ENCODE data around the gene CASP7.

CASP7 gene

GRCh38 chr10:113679463-113680189, at the start of gene CASP7:
CASP7 (plus strand) TSS chr10:113679912; CDS start chr10:113697494, 17,582 bp downstream.
- no peaks in the 10 kb centered on the region for H3K27me3 ChIP-seq (replicated peaks)
- in situ Hi-C loops (cut with HindIII; ENCODE audit: low pct_ligation_motif_present, low sequenced_read_pairs) = no loop called here
- no peaks in the 10 kb centered on the region for H3K36me3 ChIP-seq (replicated peaks)
- TF ChIP-seq CTCF (IDR thresholded peaks at IDR 0.05; ENCODE audit: low read depth, low read length, missing control alignments) = peak; percentile 30
- peak within 1 kb of the TSS; percentile 93 for H3K4me3 ChIP-seq (ENCODE audit: low read depth, low read length)
- peak within 1 kb of the TSS; percentile 79 for H3K27ac ChIP-seq
- peak; percentile 56 for DNase-seq

GRCh38 chr10:113630929-113631533, 48.7 kb upstream of the CASP7 start:
- Histone ChIP-seq H3K27me3 (replicated peaks) (no peaks in the 10 kb centered on the region), H3K4me3 (ENCODE audit: low read depth, low read length) (no peak overlapping the region), H3K27ac (no peak overlapping the region), H3K36me3 (replicated peaks) (no peaks in the 10 kb centered on the region)
- TF ChIP-seq CTCF (IDR thresholded peaks at IDR 0.05; ENCODE audit: low read depth, low read length, missing control alignments) = no peak
- in situ Hi-C loops (cut with HindIII; ENCODE audit: low pct_ligation_motif_present, low sequenced_read_pairs) = no loop called here
- DNase-seq = no peak

- no peak for DNase-seq
- Histone ChIP-seq H3K27me3 (replicated peaks) (no peaks in the 10 kb centered on the region), H3K36me3 (replicated peaks) (no peaks in the 10 kb centered on the region), H3K4me3 (ENCODE audit: low read depth, low read length) (no peak overlapping the region), H3K27ac (no peak overlapping the region)
- in situ Hi-C loops (cut with HindIII; ENCODE audit: low pct_ligation_motif_present, low sequenced_read_pairs) = no loop called here
- no peak for TF ChIP-seq CTCF (IDR thresholded peaks at IDR 0.05; ENCODE audit: low read depth, low read length, missing control alignments)
These were observed 47.9 kb upstream of the CASP7 start for GRCh38 chr10:113631684-113632367.

GRCh38 chr10:113639966-113640365, 39.7 kb upstream of the CASP7 start:
- Histone ChIP-seq H3K36me3 (replicated peaks) (no peaks in the 10 kb centered on the region), H3K4me3 (ENCODE audit: low read depth, low read length) (no peak overlapping the region), H3K27me3 (replicated peaks) (no peaks in the 10 kb centered on the region), H3K27ac (no peak overlapping the region)
- TF ChIP-seq CTCF (IDR thresholded peaks at IDR 0.05; ENCODE audit: low read depth, low read length, missing control alignments) = no peak
- in situ Hi-C loops (cut with HindIII; ENCODE audit: low pct_ligation_motif_present, low sequenced_read_pairs) = no loop called here
- DNase-seq = no peak

- Histone ChIP-seq H3K27ac (no peak overlapping the region), H3K27me3 (replicated peaks) (no peaks in the 10 kb centered on the region), H3K36me3 (replicated peaks) (no peaks in the 10 kb centered on the region), H3K4me3 (ENCODE audit: low read depth, low read length) (no peak overlapping the region)
- TF ChIP-seq CTCF (IDR thresholded peaks at IDR 0.05; ENCODE audit: low read depth, low read length, missing control alignments) = no peak
- DNase-seq = no peak
- in situ Hi-C loops (cut with HindIII; ENCODE audit: low pct_ligation_motif_present, low sequenced_read_pairs) = no loop called here
These were observed 38.0 kb upstream of the CASP7 start for GRCh38 chr10:113641702-113642101.
